HepG2 (cell line): ENCODE measurements around the gene CDH12.

Experiments
- BCL3 ChIP-seq: sonication (generic); formaldehyde crosslinking; IDR thresholded peaks from 2 replicates; pipeline ENCODE4 v1.5.1; 2020; ENCODE audit warnings: mild to moderate bottlenecking, missing genetic modification reagents, moderate library complexity
- CC2D1A ChIP-seq: sonication (generic); formaldehyde crosslinking; IDR thresholded peaks from 2 replicates; pipeline ENCODE4 v1.8.1; 2023; ENCODE audit warnings: mild to moderate bottlenecking, missing genetic modification reagents
- CREM ChIP-seq, 2 experiments: sonication (generic) in 1 of 2; formaldehyde crosslinking in 1 of 2; IDR thresholded peaks; 2 replicates each; pipeline versions ENCODE4 v1.4.0 to v1.6.1; 2016 to 2020; ENCODE audit warnings: antibody characterized with exemption in 1 of 2, mild to moderate bottlenecking in 1 of 2, missing genetic modification reagents in 1 of 2
- FOXM1 ChIP-seq: sonication (generic); formaldehyde crosslinking; IDR thresholded peaks from 2 replicates; pipeline ENCODE4 v1.5.0; 2020; ENCODE audit warnings: missing genetic modification reagents
- HMG20A ChIP-seq: IDR thresholded peaks from 2 replicates; pipeline ENCODE4 v1.6.1; 2016; ENCODE audit warnings: borderline replicate concordance
- JUND ChIP-seq: sonication (generic); formaldehyde crosslinking; IDR thresholded peaks from 2 replicates; pipeline ENCODE4 v1.8.0; 2022; ENCODE audit warnings: mild to moderate bottlenecking, missing genetic modification reagents
- MTA3 ChIP-seq: sonication (generic); formaldehyde crosslinking; IDR thresholded peaks from 2 replicates; pipeline ENCODE4 v1.4.0; 2020; ENCODE audit warnings: missing genetic modification reagents
- PATZ1 ChIP-seq: sonication (generic); formaldehyde crosslinking; IDR thresholded peaks from 2 replicates; pipeline ENCODE4 v1.4.0; 2020; ENCODE audit warnings: missing genetic modification reagents
- SNRNP70 ChIP-seq: fragments of 200-400 bp; formaldehyde crosslinking; IDR thresholded peaks from 2 replicates; pipeline ENCODE4 v1.6.1; 2017; ENCODE audit warnings: mild to moderate bottlenecking, low read depth, low read length, moderate library complexity
- SRF ChIP-seq: IDR thresholded peaks from 2 replicates; pipeline ENCODE4 v1.6.1; 2011; ENCODE audit warnings: mild to moderate bottlenecking, low read depth, low read length, moderate library complexity
- ZBTB42 ChIP-seq: sonication (generic); formaldehyde crosslinking; IDR thresholded peaks from 2 replicates; pipeline ENCODE4 v1.5.0; 2020; ENCODE audit warnings: mild to moderate bottlenecking, missing genetic modification reagents
- ZNF326 ChIP-seq: sonication (generic); formaldehyde crosslinking; IDR thresholded peaks from 2 replicates; pipeline ENCODE4 v1.4.0; 2020; ENCODE audit warnings: missing genetic modification reagents, borderline replicate concordance
- TF ChIP-seq, protein P1 (sequence below): sonication (generic); formaldehyde crosslinking; IDR thresholded peaks from 2 replicates; pipeline ENCODE4 v1.5.0; 2020; ENCODE audit warnings: mild to moderate bottlenecking, missing genetic modification reagents, moderate library complexity
- TF ChIP-seq, protein P2 (sequence below): IDR thresholded peaks from 2 replicates; pipeline ENCODE4 v1.6.1; 2016; ENCODE audit warnings: low read depth, control low read depth

DNA sequence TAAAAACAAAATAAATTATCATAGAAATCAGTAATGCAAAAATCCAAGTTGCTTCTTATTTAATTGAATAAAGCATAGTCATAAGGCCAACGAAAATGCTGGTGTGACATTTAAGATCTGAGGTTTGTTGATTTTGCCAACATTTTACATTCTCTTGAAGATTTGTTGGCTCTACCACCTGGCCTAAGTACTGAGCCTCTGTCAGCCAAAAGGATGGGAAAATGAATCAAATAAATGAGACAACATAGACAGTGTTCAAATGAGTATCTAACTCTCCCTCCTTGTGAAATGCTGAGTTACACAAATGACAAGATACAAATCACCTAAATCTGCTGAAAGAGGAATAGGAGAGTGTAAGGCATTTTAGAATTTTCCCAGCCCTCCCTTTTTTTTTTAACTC lies 575.0 kb downstream of the CDH12 start:
- TF ChIP-seq PATZ1, result no peak
- no peak for TF ChIP-seq ZNF326 (CRISPR knock-in tag)
- TF ChIP-seq HMG20A (CRISPR knock-in tag), result no peak
- no peak for TF ChIP-seq FOXM1 (CRISPR knock-in tag)
- no peak for TF ChIP-seq MTA3 (CRISPR knock-in tag)
- TF ChIP-seq CREM (IDR thresholded peaks at IDR 0.05), result no peak
- no peak for TF ChIP-seq CREM (CRISPR knock-in tag; IDR thresholded peaks at IDR 0.05)
- no peak for TF ChIP-seq ZBTB42 (CRISPR knock-in tag)
- no peak for TF ChIP-seq BCL3 (CRISPR knock-in tag)
- TF ChIP-seq CC2D1A (CRISPR knock-in tag), result no peak
- TF ChIP-seq, protein P1, sequence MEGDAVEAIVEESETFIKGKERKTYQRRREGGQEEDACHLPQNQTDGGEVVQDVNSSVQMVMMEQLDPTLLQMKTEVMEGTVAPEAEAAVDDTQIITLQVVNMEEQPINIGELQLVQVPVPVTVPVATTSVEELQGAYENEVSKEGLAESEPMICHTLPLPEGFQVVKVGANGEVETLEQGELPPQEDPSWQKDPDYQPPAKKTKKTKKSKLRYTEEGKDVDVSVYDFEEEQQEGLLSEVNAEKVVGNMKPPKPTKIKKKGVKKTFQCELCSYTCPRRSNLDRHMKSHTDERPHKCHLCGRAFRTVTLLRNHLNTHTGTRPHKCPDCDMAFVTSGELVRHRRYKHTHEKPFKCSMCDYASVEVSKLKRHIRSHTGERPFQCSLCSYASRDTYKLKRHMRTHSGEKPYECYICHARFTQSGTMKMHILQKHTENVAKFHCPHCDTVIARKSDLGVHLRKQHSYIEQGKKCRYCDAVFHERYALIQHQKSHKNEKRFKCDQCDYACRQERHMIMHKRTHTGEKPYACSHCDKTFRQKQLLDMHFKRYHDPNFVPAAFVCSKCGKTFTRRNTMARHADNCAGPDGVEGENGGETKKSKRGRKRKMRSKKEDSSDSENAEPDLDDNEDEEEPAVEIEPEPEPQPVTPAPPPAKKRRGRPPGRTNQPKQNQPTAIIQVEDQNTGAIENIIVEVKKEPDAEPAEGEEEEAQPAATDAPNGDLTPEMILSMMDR (CRISPR knock-in tag), result no peak
- no peak for TF ChIP-seq SNRNP70
- no peak for TF ChIP-seq JUND
- TF ChIP-seq SRF, result no peak
- TF ChIP-seq, protein P2, sequence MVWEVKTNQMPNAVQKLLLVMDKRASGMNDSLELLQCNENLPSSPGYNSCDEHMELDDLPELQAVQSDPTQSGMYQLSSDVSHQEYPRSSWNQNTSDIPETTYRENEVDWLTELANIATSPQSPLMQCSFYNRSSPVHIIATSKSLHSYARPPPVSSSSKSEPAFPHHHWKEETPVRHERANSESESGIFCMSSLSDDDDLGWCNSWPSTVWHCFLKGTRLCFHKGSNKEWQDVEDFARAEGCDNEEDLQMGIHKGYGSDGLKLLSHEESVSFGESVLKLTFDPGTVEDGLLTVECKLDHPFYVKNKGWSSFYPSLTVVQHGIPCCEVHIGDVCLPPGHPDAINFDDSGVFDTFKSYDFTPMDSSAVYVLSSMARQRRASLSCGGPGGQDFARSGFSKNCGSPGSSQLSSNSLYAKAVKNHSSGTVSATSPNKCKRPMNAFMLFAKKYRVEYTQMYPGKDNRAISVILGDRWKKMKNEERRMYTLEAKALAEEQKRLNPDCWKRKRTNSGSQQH, result no peak
